ENCODE measurements around the gene NOXO1.
"Not testable (repeated sequence)": the region's sequence is repeated elsewhere in the genome, so short reads cannot be mapped to it uniquely, and the experiment has no call there.

The NOXO1 gene

GRCh38 chr16:1963806-1964505 lies 17.3 kb downstream of the NOXO1 start:
- TF ChIP-seq, protein P1, sequence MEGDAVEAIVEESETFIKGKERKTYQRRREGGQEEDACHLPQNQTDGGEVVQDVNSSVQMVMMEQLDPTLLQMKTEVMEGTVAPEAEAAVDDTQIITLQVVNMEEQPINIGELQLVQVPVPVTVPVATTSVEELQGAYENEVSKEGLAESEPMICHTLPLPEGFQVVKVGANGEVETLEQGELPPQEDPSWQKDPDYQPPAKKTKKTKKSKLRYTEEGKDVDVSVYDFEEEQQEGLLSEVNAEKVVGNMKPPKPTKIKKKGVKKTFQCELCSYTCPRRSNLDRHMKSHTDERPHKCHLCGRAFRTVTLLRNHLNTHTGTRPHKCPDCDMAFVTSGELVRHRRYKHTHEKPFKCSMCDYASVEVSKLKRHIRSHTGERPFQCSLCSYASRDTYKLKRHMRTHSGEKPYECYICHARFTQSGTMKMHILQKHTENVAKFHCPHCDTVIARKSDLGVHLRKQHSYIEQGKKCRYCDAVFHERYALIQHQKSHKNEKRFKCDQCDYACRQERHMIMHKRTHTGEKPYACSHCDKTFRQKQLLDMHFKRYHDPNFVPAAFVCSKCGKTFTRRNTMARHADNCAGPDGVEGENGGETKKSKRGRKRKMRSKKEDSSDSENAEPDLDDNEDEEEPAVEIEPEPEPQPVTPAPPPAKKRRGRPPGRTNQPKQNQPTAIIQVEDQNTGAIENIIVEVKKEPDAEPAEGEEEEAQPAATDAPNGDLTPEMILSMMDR (IDR thresholded peaks at IDR 0.05; ENCODE audit: insufficient read depth, low read length, missing control alignments): no peak
- DNase-seq (ENCODE audit: low read depth, low spot score): no peak
- peak overlapping the region; percentile 92 for H3K4me3 ChIP-seq (ENCODE audit: low read depth, low read length)
- ChIA-PET POLR2A (interaction anchor here (0.6 to 2.3 kb wide), 29 partner anchors 11 to 353 kb away, joined by 3 to 45 read pairs (median 4); partner anchors contain the start of genes FAHD1, GFER, HAGH and MSRB1), CTCF (interaction anchor here (1.2 to 1.6 kb wide), 3 partner anchors 18 to 176 kb away, joined by 3 to 4 read pairs (median 3); no protein-coding TSS in a partner anchor)

DNA sequence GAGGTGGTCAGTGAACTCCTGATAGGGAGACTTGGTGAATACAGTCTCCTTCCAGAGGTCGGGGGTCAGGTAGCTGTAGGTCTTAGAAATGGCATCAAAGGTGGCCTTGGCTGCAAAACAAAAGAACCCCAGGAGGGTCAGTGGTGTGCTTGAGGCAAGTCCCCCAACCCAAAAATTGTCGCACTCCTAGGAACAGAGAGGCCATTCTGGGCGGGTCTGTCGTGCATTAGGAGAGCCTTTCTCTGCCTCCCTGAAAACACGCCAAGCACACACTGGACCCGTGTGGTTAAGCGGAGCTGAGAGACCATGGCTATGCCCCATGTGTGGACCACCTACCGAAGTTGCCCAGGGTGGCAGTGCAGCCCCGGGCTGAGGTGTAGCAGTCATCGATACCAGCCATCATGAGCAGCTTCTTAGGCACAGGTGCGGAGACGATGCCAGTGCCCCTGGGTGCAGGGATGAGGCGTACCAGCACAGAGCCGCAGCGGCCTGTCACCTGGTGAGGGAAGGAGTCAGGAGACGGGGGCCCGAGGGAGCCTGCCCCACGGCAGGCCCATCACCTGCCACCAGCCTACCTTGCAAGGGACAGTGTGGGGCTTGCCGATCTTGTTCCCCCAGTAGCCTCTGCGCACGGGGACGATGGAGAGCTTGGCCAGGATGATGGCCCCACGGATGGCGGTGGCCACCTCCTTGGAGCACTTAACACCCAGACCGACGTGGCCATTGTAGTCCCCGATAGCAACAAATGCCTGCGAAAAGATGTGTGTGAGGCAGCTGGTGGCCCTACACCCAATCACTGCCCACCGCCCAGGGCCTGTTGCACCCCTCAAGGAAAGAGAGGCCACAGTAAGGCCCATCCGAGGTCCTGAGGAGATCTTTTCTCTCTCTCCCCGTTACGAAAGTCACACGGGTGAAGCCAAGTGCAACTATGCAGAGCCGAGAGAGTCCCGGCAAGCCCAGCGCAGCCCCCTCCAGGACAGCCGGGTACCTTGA lies 18.8 kb downstream of the NOXO1 start:
- not testable (repeated sequence) for DNase-seq (ENCODE audit: low read depth, low spot score)
- CTCF ChIA-PET: interaction anchor here (0.6 to 1.6 kb wide), 2 partner anchors 178 to 1066 kb away, joined by 3 to 4 read pairs; no protein-coding TSS in a partner anchor
- peak overlapping the region; percentile 92 for H3K4me3 ChIP-seq (ENCODE audit: low read depth, low read length)
- POLR2A ChIA-PET: interaction anchor here (0.7 to 4.0 kb wide), 3 partner anchors 9 to 185 kb away, joined by 3 to 20 read pairs (median 3); partner anchors contain the start of genes NUBP2, SPSB3 and TBL3

GRCh38 chr16:1961651-1962067 lies 19.6 kb downstream of the NOXO1 start:
- H3K4me3 ChIP-seq (ENCODE audit: low read depth, low read length): no peak overlapping the region
- no peak for DNase-seq (ENCODE audit: low read depth, low spot score)
- TF ChIP-seq, protein P1 (IDR thresholded peaks at IDR 0.05; ENCODE audit: insufficient read depth, low read length, missing control alignments): no peak
- ChIA-PET POLR2A (interaction anchor here (0.7 to 4.0 kb wide), 2 partner anchors 10 to 179 kb away, joined by 3 to 20 read pairs; partner anchors contain the start of genes NUBP2, SPSB3 and TBL3), CTCF (no interaction called here)

DNA sequence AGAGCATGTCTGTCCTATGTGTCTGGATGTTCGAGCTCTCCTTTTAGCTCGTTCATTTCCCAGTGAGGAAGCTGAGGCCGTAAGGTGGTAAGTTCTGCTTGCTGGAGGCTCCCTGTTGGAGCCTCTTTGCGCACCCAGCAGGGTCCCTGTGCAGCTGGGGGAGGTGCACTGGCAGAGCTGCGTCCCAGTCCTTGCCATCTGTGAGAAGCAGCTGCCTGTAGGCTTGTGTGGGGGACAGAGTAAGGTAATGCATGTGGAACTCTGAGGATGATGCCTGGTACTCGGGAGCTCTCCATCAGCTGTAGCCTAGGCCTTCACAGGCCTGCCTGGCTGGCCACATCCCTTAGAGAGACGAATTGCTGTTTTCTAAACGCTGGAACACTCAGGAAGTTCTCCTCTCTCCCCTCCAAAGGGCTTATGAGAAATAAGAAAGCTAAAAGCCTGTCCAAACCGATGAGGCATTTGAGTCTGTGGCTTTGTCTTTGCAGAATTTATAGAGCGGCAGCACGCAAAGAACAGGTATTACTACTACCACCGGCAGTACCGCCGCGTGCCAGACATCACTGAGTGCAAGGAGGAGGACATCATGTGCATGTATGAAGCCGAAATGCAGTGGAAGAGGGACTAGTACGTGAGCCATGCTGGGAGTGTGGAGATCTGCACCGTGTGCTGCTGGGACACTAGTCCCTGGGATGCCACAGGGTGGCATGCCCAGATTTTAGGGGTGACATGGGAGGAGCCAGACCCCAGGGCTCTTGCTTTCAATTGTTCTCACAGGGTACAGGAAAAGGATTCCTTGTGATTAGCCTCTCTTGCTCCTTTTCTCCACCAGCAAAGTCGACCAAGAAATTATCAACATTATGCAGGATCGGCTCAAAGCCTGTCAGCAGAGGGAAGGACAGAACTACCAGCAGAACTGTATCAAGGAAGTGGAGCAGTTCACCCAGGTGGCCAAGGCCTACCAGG lies 20.3 kb downstream of the NOXO1 start:
- DNase-seq (ENCODE audit: low read depth, low spot score): no peak
- peak overlapping the region; percentile 86 for H3K4me3 ChIP-seq (ENCODE audit: low read depth, low read length)
- ChIA-PET POLR2A (interaction anchor here (0.9 to 4.0 kb wide), 4 partner anchors 10 to 23 kb away, joined by 3 to 20 read pairs (median 4); partner anchors contain the start of genes GFER and TBL3), CTCF (interaction anchor here (1.1 to 1.2 kb wide), 2 partner anchors 10 to 97 kb away, joined by 4 to 5 read pairs; no protein-coding TSS in a partner anchor)
- TF ChIP-seq, protein P1 (IDR thresholded peaks at IDR 0.05; ENCODE audit: insufficient read depth, low read length, missing control alignments): no peak

GRCh38 chr16:1959269-1960039 lies 21.8 kb downstream of the NOXO1 start, which contains the start of gene NDUFB10:
Gene NDUFB10 (plus strand): TSS chr16:1959538. CDS start chr16:1959625, 87 bp downstream.
- H3K4me3 ChIP-seq (ENCODE audit: low read depth, low read length): peak within 1 kb of the TSS; percentile 86
- POLR2A ChIA-PET: interaction anchor here (4.0 kb wide), 1 partner anchor 12 kb away, joined by 20 read pairs; the partner anchor contains the start of gene TBL3
- CTCF ChIA-PET: interaction anchor here (1.0 to 3.2 kb wide), 3 partner anchors 30 to 181 kb away, joined by 3 to 11 read pairs (median 3); no protein-coding TSS in a partner anchor
- TF ChIP-seq, protein P1 (IDR thresholded peaks at IDR 0.05; ENCODE audit: insufficient read depth, low read length, missing control alignments): peak; percentile 65
- peak; percentile 16 for DNase-seq (ENCODE audit: low read depth, low spot score)

Measured in AG04449 (cell line).